T-helper 1 cell treated with Interleukin-12 subunit alpha and Interleukin-12 subunit beta and Interleukin-4 antibody, amounts not matched to agents 30 ng/mL and 1 ng/mL, for 36 hours (primary cell): ENCODE data around the gene ARHGAP20. TPM values are rescaled to one million over a fixed set of nuclear protein-coding genes. Genes with fewer than 3 reads are reported as not detected.
"Not testable (repeated sequence)": the region's sequence is repeated elsewhere in the genome, so short reads cannot be mapped to it uniquely, and the experiment has no call there.

ENCODE experiments used
- intact Hi-C: fragments of 100-400 bp; cut with micrococcal nuclease; formaldehyde crosslinking; loops from one replicate; pipeline ENCODE4 v1.15.1; 2024
- total RNA-seq: library from RNA; stranded (reverse); gene quantifications from 2 replicates; pipeline ENCODE4 v1.2.3, GENCODE V29; 2022

Gene ARHGAP20
- total RNA-seq, 1 donor from 2014 or later, result not detected

DNA sequence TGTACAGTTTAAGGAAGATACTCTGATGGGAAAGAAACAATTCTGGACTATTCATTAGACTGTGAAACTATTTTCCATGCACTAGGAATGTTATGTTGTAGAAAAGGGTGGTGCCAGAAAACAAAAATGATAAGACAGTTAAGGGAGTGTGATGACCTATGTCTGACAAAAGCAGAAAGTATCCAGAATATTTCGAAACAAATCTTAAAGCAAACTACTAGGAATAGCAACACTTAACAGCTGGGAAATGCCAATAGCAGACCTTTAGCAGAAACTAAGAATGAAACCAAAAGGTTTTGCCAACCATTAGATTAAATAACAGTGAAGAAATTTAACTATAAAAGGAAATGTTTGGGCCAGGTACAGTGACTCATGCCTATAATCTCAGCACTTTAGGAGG lies 3.3 kb upstream of the ARHGAP20 start:
- intact Hi-C loops, result loop anchor here (10.0 kb wide), 1 partner anchor 621 kb away; the partner anchor contains the start of gene ZC3H12C

DNA sequence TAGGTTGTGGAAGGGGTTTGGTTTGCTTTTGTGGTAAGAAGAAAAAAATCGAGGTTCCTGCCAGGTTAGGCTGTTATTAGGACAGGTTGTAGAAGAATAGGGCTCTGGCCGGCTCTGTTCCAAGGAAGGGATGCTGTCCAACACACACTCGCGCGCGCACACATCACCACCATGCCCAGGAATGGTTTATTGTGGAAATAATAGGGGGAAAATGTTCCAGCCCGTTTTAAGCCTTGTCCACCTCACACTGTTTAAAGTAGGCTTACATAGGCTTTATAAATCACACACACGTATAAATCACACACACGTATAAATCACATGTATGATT lies 1.2 kb upstream of the ARHGAP20 start:
- intact Hi-C loops, result loop anchor here (5.0 to 10.0 kb wide), 4 partner anchors 266 to 734 kb away; partner anchors contain the start of gene ZC3H12C

DNA sequence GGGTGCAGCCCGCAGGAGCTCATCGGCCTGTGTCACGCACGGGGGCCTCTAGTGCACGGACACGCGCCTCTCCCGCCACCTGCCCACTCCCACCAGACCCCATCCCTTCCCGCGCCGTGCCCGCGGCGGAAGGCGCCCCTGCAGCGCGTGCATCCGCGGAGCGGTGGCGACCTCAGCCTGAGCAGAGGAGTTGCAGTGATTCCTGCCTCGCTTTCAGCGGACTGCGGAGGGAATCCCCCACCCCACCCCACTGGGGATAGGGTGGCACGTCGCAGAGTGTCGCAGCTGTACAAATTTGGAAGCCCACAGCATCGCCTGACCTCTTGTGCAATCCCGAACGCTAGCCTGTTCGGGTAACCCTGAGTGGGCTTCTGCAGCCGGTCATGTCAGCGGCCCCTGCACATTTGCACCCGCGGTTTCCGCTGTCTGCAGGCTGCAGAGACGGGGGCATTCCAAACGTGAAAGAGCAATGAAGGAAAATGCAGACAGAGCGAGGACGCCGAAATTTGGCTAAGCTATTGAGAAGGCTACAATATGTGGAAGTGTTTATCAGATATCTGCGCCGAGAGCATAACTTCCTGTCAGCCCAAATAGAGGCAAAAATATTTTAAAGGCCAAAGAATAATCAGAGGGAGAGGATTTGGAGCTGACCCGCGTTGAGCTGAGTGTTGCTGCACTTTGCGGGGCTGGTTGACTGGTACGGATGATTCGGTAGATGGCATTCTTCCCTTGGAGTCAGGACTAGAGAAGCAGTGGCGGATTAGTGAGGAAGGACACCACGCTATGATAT lies 617 bp upstream of the ARHGAP20 start:
- intact Hi-C loops, result loop anchor here (5.0 to 10.0 kb wide), 4 partner anchors 266 to 734 kb away; partner anchors contain the start of gene ZC3H12C

DNA sequence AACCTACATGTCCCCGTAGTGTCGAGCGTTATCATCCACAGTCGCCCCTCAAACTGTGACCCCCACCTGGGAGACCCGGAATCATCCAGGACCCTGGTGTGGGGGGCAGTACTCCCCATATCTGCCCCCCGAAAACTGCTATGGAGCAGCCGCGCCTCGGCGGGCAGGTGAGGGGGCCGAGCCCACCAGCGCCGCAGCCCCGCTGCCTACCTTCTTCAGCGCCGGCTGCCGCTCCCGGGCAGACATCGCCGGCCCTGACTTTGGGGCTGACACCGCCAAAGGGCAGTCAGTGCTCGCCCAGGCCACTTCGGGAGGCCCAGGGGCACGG lies 825 bp downstream of the ARHGAP20 start:
- intact Hi-C loops, result loop anchor here (5.0 to 10.0 kb wide), 4 partner anchors 264 to 736 kb away; partner anchors contain the start of gene ZC3H12C

DNA sequence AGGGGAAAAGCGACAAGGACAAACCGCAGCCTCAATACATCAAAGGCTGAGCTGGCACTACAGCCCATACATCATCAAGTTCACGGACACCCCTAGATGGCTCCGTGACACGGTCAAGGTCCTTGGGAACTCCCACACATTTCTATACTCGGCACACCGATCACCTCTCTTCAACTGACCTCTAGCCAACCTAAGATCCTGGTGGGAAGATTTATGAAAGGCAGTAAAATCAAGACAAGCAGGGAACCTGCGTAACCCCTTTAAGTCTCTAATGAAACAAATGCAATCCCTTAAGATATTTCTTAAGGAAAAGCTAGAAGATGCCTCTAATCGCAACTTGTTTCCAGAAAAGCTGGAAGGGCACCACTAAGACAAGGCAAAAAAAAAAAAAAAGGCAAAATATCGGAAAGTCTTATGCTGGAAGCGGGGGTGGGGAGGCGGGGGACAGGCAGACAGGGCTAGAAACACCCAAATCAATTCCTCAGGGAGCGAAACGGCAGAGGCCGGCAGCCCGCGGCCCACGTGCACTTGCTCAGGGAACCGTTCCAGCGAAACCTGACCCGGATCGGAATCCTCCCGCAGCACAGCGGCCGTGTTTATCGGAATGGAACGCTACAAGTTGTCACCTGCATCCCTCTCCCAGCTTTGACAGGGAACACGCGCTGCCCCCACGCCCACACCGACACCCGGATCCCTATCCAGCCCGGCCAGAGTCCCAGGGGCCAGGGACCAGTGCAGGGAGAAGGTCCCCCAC lies 1.4 kb downstream of the ARHGAP20 start:
- intact Hi-C loops, result loop anchor here (5.0 to 10.0 kb wide), 4 partner anchors 264 to 736 kb away; partner anchors contain the start of gene ZC3H12C

DNA sequence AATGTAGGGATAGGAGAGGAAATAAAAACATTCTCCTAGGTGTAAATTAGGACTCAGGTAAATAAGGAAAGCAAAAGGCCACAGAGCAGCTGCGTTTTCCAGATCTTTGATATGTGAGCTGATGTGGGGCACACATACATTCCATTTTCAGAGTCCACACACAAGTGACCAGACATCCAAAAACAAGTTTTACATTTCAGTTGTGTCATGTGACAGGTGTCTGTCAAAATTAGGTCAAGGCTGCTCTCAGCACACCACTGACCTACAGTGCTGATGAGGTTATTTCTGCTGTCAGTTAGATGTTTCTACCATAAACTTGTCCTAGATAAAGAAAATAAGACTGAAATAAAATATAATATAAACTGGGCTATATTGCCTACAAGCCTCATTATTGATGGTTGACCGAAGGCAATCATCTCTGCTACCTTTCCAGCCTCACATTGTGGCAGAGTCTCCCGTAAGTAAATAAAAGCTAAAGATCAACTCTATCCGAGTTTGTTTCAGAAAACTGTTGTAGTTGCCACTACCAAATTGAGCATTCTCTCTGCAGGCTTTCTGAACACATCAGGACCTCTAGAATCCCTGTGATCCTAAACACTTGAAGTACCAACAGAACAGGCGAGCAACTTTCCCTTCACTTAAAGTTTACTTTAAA lies 7.9 kb downstream of the ARHGAP20 start:
- intact Hi-C loops, result no loop called here

DNA sequence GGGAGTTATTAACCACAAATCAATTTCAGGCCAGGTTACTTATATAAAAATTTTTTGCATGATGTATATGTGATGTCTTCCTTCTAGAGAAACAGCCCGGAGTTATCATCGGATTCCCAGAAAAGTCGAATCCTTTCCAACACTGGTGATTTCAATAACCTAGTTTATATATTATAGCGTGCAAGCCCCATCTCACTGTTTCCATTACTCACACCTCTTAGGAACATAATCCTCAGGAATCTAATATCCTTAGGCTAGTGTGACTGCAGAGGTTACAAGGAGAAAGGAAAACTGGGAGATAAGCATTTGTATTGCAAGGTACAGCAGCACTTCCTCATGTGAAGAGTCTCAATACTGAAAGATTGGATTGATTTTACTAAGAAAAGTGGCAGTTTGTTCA lies 20.3 kb downstream of the ARHGAP20 start:
- intact Hi-C loops, result no loop called here

DNA sequence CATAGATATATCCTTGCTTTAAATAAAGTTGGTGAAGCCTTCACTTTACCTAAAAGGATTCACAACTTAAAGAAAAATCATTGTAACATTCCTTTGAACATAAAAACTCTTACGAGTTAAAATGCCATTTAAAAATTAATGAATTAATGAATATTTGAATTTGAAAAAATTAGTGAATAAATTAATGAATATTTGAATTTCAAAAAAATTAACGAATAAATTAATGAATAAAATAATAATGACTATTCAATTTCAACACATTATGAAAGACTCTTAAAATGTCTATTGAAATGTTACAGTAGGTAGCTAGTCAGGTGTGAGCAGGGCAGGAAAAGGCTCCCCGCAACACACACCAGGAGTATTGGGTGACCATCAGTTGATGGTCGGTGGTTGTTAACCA lies 22.9 kb downstream of the ARHGAP20 start:
- intact Hi-C loops, result no loop called here

DNA sequence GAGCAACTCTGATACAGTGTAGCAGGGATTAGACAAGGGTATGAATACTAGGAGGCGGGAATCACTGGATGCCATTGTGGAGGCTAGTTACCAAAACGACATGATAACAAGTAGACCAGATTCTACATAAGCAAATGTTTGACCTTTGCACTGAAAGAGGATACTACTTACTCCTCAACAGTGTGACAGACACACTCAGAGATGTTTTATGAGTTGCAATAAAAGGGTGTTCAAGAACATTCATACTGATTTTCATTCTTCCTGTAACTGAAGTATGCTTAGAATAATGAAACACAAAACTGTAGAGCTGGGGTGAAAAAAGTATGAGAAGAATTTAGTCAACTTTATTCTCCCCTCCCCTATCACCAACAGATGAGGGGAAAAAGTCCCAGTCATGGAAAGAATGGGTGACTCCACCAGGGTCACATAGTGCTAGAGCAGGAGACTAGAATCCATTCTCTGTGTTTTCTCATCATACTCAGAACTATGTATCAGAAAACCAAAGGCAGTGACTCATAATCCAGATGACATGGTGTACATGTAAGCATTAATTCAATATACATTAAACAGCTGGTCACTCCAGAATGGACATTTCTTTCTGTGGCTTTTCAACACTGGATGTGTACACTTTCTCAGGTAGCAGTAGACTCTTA lies 32.8 kb downstream of the ARHGAP20 start:
- intact Hi-C loops, result no loop called here

DNA sequence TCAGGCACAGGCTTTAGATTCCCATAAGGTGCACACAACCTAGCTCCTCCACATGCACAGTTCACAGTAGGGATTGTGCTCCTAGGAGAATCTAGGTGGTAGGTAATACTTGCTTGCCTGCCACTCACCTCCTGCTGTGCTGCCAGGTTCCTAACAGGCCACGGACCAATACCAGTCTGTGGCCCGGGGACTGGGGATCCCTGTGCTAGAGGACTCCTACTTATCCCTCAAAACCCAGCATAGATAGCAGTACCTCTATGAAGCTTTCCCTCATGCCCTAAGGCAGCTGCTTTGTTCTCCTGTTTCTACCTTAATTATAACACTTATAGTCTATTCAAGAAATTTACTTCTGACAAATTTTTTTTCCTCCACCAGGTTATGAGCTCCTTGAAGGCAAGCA lies 36.7 kb downstream of the ARHGAP20 start:
- intact Hi-C loops, result no loop called here

DNA sequence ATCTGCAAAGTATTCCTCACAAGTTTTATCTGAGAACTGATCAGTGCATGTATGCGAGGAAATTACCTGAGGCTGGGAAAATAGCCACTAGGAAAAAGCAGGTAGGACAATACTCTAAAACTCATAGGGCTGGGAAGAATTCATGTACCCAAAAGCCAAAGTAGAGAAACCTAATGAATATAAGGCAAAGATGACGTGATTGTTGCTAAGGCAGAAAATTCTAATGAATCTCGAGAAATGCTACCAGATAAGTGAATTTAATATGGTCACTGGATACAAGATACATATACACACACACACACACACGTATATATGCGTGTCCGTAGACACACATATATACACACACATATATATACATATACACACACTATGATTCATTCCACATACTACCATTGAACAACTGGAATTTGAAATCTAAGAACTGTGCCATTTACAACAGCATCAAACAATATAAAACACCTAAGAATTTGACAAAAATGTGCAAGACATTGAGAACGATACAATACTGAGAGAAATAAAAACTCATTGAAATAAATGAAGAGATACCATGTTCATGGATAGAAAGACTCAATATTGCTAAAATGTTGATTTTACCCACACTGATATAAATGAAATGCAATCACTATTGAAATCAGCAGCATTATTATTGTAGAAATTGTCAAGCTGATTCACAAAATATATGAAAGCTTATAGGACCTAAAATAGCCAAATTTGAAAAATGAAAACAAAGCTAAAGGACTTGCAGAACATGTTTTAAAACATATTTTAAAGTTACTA lies 46.4 kb downstream of the ARHGAP20 start:
- intact Hi-C loops, result no loop called here

DNA sequence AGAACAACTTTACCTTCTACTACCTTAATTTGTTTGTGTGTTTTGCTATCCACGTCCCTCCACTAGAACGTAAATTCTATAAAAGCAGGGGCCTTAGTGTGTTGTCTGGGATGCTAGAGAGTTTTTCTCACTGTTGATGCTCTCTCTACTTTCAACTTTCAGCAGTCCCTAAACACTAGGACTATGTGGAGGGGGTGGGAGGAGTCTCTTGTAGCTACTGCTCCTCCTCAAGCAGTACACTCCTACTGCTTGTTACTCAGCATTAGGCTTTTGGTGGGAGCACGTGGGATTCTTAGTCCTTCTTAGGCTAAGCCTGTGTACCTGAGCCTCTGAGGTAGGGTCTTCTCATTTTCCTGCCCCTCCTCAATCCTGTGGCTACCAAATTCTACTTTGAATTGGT lies 56.3 kb downstream of the ARHGAP20 start:
- intact Hi-C loops, result no loop called here

DNA sequence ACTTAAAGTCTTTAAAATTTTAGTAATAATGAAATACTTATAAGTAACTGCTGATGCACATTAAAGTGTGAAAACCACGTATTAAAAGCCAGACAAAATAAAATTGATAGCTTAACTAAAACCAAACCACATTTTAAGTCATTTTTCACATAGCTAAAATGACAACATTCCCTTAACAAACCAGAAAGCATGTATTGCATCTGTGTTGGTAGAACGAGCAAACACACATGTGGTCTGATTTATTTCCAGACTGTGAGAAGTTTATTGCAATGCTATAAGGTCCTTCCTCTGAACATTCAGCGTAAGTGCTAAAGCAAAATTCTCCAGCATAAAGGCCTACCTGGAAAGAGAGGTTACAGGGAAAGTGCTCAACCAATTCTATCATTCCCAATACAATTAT lies 57.8 kb downstream of the ARHGAP20 start:
- intact Hi-C loops, result no loop called here

DNA sequence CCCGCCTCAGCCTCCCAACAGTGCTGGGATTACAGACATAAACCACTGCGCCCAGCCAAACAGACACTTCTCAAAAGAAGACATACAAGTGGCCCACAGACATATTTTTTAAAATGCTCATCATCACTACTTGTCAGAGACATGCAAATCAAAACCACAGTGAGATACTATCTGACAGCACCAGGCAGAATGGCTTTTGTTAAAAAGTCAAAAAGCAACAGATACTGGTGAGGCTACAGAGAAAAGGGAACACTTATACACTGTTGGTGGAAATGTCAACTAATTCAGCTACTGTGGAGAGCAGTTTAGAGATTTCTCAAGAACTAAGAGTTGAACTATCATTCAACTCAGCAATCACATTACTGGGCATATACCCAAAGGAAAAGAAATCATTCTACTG lies 67.0 kb downstream of the ARHGAP20 start:
- intact Hi-C loops, result no loop called here

DNA sequence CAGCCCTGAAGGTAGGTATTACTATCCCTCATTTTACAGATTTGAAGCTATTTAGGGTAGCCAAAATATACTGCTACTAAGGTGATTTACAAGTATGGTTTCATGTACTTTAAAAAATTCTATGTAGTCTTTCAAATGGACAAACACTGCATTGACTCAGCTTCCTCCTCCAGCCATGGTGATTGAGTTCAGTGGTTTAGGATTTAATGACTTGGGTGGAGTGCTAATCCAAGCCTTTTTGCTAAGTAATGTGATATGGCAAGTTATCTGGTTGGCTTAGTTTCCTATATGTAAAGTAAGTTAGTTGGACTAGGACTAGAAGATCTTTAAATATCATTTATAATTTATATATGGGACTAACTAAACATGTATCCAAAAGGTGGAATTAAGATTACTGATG lies 77.9 kb downstream of the ARHGAP20 start:
- intact Hi-C loops, result no loop called here

DNA sequence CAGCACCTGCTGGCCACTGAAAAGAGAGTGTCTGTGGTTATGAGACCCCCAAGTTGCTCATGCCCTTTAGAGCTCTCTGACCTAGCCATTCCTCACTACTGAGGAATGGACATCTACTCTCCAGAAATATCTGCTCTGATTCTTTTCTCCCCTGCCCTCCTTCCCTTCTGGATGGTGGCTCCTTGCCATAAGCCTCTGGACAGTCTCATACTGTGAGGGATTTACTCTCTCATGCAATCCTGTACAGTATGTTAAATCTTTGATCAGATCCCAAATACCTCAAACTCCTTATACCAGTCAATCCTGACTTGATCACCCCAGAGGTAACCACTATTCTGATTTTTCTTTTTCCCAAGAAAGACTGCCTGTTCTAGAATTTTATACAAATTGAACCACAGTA lies 80.7 kb downstream of the ARHGAP20 start:
- intact Hi-C loops, result no loop called here

DNA sequence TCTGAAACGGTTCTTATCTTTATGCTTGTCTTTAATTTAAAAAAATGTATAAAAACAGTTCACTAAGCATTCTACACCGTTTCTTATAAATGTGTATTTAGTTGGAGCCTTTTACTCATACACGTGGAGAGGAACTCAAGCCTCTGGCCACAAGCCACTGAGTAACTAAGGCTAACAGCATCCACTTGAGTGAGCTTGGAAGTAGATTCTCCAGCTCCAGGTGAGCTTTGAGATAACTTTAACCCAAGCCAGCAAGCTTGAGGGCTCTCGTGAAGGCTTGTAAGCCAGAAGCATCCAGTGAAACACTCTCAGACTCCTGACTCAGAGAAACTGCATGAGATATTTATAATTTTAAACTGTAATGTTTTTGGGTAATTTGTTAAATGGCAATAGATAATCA lies 82.6 kb downstream of the ARHGAP20 start:
- intact Hi-C loops, result no loop called here

DNA sequence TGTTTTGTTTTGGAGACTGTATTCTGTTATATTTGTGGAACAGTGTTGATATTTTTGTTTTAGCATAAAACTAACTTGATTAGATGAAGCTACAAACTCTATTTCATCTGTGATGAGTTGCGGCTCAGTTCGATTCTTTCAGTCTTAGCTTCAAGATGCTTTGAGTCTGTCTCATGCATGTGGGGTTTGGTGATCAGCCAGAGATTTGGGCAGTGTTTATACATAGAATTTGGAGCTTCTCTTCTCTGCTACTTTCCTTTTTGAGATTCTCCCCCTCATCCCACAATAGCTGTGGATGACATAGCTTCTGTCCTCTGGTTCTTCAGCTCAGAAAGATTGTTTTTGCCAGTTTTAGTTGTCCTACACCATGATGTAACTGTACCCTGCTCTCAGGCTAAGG lies 90.4 kb downstream of the ARHGAP20 start:
- intact Hi-C loops, result no loop called here

DNA sequence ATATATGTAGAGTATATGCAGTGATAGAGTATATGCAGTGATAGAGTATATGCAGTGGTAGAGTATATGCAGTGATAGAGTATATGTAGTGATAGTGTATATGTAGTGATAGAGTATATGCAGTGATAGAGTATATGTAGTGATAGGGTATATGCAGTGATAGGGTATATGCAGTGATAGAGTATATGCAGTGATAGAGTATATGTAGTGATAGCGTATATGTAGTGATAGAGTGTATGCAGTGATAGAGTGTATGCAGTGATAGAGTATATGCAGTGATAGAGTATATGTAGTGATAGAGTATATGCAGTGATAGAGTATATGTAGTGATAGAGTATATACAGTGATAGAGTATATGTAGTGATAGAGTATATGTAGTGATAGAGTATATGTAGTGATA lies 92.9 kb downstream of the ARHGAP20 start:
- intact Hi-C loops, result not testable (repeated sequence)

DNA sequence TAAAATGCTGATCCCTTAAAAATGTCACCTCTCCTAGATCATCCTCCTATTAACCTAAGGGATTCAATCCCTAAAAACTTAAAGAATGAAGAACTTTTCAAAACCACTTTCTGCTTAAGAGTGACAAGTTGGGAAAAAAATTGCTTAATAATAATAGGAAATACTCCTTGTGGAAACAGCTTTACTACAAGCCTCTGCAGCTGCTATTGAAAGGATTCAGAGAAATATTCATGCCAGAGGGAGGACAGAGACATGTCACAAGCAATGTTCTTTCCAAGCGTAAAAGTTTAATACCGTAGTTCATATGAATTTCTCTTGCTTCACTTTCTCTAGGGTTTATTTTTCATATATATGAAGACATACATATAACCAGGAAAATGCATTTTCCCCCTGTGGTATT lies 98.2 kb downstream of the ARHGAP20 start:
- intact Hi-C loops, result no loop called here
